Stimulated activated CD8-positive, alpha-beta memory T cell treated with anti-CD3 and anti-CD28 coated beads, Interleukin-12 subunit alpha, Interleukin-12 subunit beta, amount 100 ng/mL, for 24 hours (primary cell): Measurements from ENCODE around the gene ARID5B.

Experiments used
- DNase-seq: peaks from one replicate; pipeline ENCODE4 v3.0.0-alpha.2; 2020; ENCODE audit errors: extremely low read depth

ARID5B gene

DNA sequence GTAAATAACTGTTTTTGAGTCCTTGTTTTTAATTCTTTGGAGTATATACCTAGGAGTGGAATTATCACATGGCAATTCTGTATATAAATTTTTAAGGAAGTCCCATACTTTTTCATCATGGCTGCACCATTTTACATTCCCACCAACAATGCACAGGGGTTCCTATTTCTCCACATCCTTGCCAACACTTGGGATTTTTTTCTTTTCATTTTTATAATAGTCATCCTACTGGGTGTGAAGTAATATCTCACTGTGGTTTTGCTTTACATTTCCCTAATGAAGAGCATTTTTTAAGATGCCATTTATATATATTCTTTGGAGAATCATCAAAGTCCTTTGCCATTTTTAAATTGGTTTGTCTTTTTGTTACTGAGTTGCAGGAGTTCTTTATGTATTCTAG is 89.7 kb downstream of the ARID5B start:
- no peak for DNase-seq

DNA sequence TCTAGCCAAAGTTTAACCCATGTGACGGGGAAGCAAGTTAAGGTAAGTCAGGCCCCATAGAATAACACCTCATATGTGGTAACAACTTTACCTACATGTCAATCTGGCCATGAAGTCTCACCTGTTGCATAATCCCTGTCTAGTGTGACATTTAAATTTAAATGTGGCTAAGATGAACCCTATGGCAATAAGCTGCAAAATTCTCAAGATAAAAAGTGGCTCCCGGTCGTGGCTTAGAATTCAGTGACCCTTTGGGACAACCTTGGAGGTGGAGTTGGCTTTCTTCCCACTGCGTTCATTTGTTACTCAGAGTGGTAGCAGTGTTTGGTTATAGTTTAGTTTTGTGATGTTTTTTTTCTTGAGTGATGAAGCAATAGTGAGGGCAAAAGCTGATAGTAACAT is 90.6 kb downstream of the ARID5B start:
- DNase-seq: no peak

DNA sequence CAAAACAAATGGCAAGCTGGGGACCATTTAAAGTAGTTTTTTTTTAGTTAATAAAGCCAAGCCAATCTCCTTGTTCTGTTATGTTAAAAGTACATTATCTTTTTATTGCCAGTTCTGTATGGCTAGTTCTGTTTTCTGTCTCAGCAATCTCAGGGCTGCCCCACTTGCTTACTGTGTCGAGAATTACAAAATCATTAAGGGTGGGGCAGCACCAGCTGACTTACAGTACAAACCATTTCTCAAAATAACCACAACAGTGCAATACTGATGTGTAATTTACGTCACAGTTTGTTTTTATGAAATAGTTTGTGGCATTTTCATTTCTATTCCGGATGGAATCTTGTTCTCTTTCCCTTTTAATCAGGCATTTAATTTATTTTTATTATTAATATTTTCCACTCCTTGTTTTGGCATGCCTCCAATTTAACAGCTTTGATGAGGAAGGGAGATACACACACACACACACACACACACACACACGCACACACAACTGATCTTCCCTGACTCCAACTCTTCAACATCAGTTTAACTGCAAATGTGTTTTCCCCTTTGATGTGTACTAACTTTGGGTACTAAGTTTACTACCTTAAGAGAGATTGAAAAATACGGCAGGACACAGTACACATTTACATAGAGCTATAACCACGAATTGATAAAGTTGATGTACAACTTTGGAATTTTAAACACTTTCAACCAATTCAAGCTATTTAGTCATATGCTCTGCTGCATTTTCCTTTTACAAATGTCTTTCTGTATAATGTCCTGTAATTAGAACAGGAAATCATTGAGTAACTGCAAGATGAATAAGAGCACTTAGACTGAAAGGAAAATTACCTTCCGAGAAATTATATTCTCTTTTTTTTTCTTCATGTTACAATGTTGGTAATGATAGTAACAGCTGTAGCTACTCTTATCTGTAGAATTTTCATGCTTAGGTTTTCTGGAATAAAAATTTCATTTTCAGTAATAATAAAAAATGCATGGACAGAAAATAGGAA is 91.5 kb downstream of the ARID5B start:
- no peak for DNase-seq

DNA sequence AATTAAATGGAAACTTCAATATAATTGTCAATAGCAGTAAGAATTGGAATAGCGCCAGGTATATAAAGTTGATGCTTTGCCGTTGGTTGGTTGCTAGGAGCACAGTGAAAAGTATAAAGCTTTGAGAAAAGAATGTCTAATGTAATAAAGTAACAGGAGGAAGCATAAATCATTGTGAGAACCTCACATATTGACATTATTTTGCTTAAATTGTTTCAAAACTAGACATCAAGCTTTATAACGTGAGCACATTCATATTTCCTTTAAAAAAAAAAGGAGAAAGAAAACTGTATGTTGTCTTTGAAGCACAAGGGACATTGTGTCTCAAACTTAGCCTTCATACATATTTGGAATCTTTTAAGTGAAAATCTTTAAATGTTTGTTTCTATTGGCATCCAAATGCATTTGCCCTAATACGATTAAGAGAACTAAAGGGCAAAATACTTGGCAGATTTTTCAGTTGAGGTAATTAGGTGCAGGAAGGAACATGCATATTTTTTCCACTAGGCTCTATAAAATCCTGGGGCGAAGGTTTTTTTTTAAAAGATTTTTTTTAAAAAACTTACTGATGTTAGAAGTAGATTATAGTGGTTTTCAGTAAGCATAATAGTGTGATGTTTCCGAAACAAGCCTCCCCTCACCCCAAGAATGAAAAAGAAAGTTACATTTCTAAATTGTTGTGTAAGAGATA is 92.4 kb downstream of the ARID5B start:
- DNase-seq: no peak

DNA sequence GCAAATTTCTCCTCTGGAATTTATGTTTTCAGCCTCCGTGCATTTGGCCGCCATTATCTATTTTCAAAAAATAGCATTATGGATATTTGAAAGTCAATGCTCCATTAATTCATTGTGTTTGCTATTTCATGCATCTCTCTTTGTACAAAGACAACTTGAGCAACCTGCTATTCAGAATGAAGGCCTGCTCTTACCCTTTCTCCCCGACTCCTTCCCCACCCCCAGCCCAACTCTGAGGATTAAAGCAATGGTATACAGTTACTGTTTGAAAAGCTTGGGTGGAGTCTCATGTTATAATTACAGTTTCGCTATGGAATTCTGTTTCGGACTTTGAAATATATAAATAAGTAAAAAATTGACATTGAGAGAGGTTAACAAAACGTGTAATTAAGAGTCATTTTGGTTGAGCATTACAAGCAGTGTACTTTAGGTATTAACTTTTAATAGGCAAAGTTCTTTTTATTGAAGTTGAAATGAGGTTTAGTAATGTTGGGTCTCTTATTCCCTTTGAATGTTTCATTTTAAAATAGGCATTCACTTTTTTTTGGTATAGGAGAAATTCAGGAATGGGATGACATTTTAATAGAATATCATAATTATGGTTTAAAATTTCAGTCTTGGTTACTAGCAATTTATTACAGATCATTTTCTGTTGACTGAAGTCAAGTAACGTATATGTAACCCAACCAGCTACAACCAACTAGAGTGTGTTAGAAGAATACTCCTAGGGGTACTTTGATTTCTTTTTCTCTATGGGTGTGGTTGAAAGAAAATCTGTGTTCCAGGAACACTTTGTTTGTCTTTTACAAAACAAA is 93.1 kb downstream of the ARID5B start:
- DNase-seq: no peak

DNA sequence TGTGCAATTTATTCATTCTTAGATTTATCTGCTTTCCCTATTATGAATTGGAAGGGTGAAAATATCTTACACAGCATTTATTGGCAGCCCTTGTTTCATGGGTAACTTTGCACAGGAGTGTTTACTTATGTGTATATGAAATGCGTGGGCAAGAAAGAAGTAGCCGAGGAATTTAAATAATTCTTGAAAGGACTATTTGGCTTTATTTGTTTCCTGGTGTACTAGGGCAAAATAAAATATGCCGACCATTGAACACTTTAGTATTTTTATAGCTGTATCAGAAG is 93.7 kb downstream of the ARID5B start:
- no peak for DNase-seq

DNA sequence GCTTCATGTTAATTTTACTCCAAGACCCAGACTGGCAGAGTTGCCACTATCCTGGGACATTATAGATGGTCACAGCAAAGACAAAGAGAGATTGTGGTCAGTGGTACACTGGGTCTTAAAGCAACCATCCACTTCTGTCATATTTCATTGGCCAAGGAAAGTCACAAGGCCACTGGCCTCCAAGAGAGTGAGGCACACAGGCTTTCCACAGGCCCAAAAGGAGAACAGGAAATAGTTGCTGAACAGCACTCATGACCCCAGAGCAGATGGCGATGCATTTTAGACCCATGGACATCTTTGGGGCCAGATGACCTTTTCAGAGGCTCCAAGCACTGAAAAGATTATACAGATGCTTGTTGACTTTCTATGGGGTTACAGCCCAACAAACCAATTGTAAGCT is 97.4 kb downstream of the ARID5B start:
- no peak for DNase-seq

DNA sequence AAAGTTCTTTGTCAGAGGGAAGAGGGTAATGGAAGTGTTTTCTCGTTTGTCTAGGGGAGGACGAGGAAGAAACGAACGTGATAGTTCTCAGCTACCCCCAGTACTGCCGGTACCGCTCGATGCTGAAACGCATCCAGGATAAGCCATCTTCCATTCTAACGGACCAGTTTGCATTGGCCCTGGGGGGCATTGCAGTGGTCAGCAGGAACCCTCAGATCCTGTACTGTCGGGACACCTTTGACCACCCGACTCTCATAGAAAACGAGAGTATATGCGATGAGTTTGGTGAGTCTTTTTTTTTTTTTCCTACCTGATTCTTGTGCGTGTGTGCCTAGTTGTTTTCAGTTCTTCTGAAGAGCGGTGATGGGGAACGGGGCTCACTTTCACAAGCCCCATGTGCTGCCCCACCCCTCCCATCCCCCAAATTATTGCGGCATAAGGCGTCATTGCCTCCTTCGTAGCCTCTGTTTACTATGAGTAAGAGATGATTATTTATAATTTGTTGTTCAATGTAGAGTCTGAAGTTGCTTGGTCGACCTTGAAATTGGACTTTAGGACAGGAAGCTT is 98.6 kb downstream of the ARID5B start:
- no peak for DNase-seq

DNA sequence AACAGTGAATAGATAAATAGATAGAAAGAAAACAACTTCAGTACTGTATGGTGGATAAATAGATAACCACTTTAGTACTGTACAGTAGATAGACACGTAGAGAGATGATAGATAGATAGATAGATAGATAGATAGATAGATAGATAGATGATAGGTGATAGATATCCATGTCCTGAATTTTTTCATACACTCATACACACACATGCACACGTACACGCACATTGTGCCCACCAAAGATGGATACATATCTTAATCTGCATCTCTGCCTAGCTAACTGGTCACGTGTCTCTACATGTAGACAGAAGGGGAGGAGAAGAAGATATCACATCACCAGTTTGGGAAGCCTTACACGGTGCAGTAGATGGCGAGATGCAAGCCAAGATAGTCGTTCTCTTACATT is 99.2 kb downstream of the ARID5B start:
- no peak for DNase-seq

DNA sequence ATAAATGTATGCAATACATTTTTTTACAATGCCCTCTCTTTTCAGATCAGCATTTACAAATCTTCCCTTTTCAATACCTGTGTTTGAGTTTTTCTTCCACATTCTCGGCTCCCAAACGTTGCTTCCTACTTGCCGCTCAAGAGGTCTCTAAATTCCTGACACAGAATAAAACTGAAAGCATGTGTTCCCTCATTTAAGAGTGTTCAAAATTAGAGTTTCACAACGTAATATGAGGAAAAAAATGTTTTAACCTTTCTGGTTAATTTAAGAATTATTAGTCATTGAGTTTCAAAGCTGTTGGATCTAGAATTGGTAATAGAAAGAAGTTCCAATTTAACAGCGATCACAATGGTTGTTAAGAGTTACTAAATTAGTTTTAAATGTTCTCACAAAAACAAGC is 100.4 kb downstream of the ARID5B start:
- no peak for DNase-seq

DNA sequence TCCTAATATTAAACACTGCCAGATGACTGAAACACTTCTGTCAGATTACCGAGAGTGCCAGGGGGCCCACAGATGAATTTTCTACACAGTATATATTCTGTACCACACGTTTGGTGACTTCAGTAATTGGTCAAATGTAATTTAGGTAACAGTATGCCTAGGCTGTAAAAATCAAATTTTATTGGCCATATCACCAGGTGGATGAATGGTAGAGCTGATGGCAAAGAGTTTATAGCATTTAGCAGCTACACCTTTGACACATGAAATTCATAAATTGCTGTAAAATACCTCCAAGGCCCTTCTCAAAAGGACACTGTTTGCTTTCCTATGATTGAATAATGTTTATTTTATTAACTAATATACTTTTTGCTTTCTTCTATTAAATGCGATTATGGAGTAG is 101.3 kb downstream of the ARID5B start:
- no peak for DNase-seq

DNA sequence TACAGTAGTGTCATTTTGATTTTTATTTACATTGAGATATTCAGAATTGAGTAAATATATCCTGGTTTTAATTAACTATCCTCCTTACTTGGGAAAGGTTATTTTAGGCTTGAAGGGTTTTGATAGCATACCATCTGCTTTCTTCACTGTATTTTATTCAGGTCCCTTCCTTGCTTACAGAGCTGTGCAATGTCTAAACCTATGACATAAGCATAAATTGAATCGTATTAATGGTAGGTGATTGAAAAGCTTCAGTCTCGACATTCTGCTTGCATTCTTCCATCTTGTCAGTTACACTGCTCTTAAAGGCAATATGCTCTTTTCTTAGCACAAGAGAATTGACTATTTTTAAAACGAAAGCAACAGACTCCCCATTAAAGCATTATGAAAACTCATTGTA is 102.5 kb downstream of the ARID5B start:
- DNase-seq: no peak

DNA sequence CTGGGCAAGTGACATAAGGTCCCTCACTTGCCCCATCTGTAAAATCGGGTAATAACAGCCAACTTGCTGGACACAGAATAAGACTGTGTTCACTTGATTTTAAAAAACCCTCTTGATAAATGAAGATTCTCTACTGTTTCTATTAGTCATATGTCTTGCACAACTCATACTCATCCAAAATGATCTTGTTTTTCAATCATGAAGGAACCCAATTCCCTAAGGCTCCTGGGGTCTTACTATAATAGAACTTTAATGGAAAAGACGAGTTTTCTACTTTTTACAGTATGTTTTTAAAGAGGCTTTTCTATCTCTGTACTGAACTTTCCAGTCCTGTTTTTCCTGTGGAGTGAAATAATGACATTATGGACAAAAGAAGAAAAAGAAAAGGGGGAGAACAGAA is 103.8 kb downstream of the ARID5B start:
- DNase-seq: no peak

DNA sequence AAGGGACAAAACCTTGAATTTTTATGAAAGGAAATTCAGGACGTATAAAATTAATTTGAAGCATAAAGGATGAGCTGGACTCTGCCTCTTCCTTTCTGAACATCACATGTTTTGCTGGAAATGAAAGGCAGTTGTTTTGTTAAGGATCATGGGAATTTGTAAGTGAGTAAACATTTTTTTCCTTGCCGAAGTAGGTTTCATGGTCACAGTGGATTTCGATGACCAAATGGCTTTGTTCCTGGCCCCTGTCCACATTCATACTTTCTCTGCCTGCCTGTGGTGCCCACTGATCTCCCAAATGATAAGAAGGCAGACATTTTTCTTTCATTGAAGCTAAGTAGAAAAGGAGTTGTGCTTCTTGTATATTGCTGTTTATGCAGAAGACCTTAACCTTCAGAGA is 104.2 kb downstream of the ARID5B start:
- DNase-seq: no peak

DNA sequence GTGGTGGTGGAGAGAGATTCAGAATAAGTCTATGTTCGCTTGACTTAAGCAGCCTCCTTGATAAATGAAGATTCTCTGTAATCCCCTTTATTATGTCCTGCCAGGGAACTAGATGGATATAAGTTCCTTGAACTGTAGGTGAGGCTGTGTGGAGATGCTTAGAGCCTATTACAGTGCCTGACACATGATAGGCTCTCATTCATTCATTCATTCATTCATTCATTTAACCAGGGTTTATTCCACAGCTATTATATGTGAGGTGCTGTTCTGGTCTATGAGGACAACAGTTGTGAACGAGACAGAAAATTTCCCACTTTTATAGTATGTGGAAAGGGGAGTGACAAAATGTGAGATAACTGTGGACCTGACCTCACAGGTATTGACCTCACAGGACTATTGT is 105.6 kb downstream of the ARID5B start:
- no peak for DNase-seq

DNA sequence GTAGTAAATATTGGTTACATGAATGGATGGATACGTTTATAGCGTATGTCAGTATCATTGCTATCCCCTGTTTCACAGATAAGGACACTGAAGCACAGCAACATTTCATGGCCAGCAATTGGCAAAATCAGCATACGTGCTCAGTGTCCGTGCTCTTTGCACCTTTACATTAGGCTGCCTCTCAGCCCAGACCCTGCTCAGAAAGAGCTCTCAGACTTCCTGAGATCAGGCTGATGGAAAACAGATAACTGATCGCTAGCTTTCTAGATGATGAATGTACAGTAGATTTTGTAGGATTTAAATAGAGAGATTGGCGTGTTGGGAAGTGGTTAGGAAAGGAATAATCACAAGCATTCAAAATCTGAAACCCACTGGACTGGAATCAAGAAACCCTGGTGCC is 106.7 kb downstream of the ARID5B start:
- no peak for DNase-seq

DNA sequence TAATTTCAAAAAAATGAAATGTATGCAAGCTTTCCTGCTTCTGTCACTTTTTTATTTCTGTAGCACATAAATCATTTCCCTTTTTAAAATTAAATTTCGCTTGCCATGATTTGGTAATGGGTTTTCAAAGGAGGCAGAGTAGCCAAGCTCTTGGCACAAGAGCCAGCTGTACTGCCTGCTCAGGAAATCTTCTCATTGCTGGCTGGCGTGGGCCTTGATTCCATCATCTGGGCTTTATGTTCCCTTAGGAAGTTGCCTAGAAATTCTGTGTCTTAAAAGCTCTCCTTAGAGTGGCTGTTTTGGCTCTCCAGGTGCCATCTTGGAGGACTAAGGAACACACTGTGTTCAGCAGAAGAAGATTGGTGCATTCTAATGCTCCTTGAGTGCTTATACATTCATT is 107.4 kb downstream of the ARID5B start:
- no peak for DNase-seq

DNA sequence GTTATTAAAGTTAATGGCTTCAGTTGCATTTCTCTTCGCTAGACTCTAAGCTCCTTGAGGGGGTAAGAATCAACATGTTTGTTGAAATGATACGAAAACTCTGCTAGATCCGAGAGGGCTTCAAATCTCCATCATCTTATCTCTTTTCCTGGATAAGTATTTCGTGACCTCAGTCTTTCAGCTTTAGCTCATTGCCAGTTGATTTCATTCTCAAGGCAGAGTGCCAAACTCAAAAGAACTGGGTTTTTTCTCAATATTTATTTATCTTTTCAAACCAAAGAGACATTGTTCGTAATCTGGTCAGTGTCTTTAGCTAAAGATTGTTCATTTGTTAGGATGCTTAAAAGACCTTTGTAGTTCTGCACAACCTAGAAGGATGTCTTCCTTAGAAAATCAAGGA is 108.9 kb downstream of the ARID5B start:
- DNase-seq: no peak

DNA sequence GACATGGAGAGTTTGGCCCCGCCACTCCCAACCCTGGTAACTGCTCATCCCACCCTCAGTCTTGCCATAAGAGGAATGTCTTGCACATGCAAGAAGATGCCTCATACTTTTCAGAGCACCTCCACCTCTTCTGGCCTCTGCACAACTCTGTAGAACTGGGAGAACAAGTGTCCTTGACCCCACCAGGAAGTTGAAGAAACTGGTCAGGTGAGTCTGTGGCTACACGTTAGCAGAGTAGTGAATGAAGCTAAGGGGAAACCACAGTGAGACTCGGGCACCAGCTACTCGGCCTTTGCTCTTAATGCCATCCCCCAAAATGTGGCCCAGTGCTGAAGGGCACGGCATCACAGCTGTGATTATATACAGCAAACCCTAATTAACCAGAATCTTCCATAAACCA is 110.1 kb downstream of the ARID5B start:
- no peak for DNase-seq

DNA sequence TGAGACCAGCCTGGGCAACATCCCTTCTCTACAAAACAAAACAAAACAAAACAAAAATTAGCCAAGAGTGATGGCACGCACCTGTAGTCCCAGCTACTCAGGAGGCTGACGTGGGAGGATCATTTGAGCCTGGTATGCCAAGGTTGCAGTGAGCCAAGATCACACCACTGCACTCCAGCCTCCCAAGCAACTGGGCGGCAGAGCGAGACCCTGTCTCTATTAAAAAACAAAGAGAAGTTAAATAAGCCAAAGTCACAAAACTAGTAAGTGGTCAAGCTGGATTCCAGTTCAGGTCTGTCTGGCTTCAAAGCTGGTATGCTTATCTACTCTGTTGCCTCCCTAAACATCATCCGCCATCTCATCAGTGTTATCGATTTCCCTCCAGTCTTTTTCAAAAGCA is 110.8 kb downstream of the ARID5B start:
- DNase-seq: no peak

DNA sequence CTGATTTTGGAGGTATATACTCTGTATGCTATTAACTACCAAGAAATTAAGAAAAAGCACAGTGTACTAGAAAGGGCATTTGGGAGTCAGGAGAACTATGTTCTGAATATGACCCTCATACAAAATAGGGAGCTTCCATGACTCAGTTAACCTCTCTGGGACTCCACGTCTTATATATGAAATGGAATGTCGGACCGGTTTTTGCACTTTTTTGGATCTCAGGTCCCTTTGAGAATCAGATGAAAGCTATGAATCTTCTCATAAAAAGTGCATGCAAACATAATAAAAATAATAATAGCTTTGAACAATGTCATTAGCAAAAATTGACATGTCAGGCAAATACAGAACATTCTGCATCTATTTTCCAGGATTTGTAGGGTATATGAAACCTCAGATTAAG is 113.0 kb downstream of the ARID5B start:
- no peak for DNase-seq

DNA sequence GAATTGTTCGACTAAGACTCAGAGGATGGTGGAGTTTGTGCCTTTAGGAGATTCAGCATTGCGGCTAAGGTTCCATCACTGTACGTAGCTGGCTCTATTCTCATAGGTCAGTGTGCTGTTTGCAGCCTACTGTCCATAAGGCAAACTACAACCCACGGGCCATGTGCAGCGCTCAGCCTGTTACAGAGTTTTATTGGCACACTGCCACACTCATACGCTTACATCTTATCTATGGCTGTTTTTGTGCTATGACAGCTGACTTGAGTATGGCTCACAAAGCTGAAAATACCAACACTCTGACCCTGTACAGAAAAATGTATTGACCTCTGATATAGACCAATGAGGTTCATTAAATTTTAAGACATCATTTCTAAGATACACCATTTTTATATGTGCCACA is 114.5 kb downstream of the ARID5B start:
- no peak for DNase-seq
